Smooth muscle cell (in vitro differentiated cells): Measurements from ENCODE around the gene PLCG1. TPM values are rescaled to one million over a fixed set of nuclear protein-coding genes. Genes with fewer than 3 reads are reported as not detected.

Source experiments
- DNase-seq: peaks from one replicate; lab custom pipeline; 2025; ENCODE audit not compliant: unreplicated experiment; lab: John Stamatoyannopoulos, UW
- H2AFZ ChIP-seq: fragments of 200-600 bp; sonication (generic); 2 replicates; pipeline ENCODE4 v1.6.0; 2016; ENCODE audit warnings: antibody characterized with exemption, low read depth, mild to moderate bottlenecking
- H3F3A ChIP-seq: fragments of 200-600 bp; sonication (generic); 2 replicates; pipeline ENCODE4 v1.6.0; 2017; ENCODE audit warnings: antibody characterized with exemption, low read depth
- H3K27ac ChIP-seq: fragments of 200-600 bp; sonication (generic); 2 replicates; pipeline ENCODE4 v1.5.1; 2016; ENCODE audit warnings: low read depth, mild to moderate bottlenecking
- H3K27me3 ChIP-seq: fragments of 200-600 bp; sonication (generic); 2 replicates; pipeline ENCODE4 v1.6.1; 2016; ENCODE audit warnings: low read depth, mild to moderate bottlenecking
- H3K36me3 ChIP-seq: fragments of 200-600 bp; sonication (generic); 2 replicates; pipeline ENCODE4 v1.5.1; 2016; ENCODE audit warnings: low read depth
- H3K4me1 ChIP-seq: fragments of 200-600 bp; sonication (generic); 2 replicates; pipeline ENCODE4 v1.5.1; 2016; ENCODE audit warnings: low read depth
- H3K4me2 ChIP-seq: fragments of 200-600 bp; sonication (generic); 2 replicates; pipeline ENCODE4 v1.6.0; 2016; ENCODE audit warnings: mild to moderate bottlenecking
- H3K4me3 ChIP-seq: fragments of 200-600 bp; sonication (generic); 2 replicates; pipeline ENCODE4 v1.5.1; 2016; ENCODE audit warnings: mild to moderate bottlenecking
- H3K79me2 ChIP-seq: fragments of 200-600 bp; sonication (generic); 2 replicates; pipeline ENCODE4 v1.6.0; 2016; ENCODE audit warnings: low read depth, mild to moderate bottlenecking
- H3K9ac ChIP-seq: fragments of 200-600 bp; sonication (generic); 2 replicates; pipeline ENCODE4 v1.6.0; 2016; ENCODE audit warnings: low read depth
- H3K9me3 ChIP-seq: fragments of 200-600 bp; sonication (generic); replicated peaks from 2 replicates; pipeline ENCODE4 v1.5.1; 2016; ENCODE audit warnings: low read depth
- H4K20me1 ChIP-seq: fragments of 200-600 bp; sonication (generic); 2 replicates; pipeline ENCODE4 v1.6.0; 2016; ENCODE audit warnings: low read depth
- WGBS: methylation state at CpG from one replicate; pipeline ENCODE4 v1.1.7; 2016; ENCODE audit warnings: low lambda C conversion rate; 5-methylcytosine and 5-hydroxymethylcytosine counted together
- polyA plus RNA-seq: library from polyadenylated mRNA; unstranded; fragments of >200 nt; fragmentation: Nextera tagmentation; extraction: Ambion mirVana; gene quantifications from 2 replicates; pipeline ENCODE4 v1.2.1, GENCODE V29; 2016
- total RNA-seq: library from RNA; depleted of rRNA; stranded (reverse); fragments of >200 nt; gene quantifications from 2 replicates; pipeline ENCODE4 v1.2.3, GENCODE V29; 2014
- TF ChIP-seq, protein P1 (sequence below): fragments of 200-600 bp; sonication (generic); IDR thresholded peaks from 2 replicates; pipeline ENCODE4 v1.5.1; 2017; ENCODE audit warnings: borderline replicate concordance, mild to moderate bottlenecking, antibody characterized with exemption; ENCODE audit not compliant: insufficient read depth, poor library complexity, severe bottlenecking

The PLCG1 gene
- total and polyA plus RNA-seq, 2 experiments from 2014 or later = 36.9 to 45.2 TPM

DNA sequence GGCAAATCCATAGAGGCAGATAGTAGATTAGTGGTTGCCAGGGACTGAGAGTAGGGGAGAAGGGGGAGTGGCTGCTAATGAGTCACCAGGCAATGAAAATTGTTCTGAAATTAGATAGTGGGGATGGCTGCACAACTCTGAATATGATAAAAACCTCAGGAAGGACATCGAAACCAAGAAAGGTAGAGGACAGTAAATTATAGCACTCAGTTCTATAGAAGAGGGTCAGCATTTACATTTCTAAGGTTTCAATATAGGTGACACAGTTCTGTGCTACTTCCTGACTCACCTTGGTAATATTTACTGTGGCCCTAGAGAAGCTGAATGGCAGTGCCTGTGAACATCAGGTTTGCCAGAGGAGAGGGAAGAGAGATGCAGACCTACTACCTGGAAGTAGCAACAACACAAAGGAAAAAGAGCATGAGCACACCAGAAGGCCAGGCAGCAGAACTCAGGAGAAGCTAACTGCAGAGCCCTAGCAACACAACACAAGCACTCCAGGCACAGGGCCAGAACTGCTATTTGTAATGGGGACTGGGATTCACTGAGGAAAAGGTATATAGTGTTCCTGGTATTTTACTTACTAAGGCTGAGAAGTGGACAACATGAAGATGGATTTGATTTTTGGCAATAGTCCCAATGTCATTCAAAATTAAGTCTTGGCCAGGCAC, 75.9 kb downstream of the PLCG1 start:
- WGBS = 85% methylated on average over 1 of the region's 1 CpG
- Histone ChIP-seq H3K9me3 (no peaks in the 10 kb centered on the region), H3F3A (no peaks in the 10 kb centered on the region), H3K36me3 (no peaks in the 10 kb centered on the region), H3K27ac (no peak overlapping the region), H3K4me1 (no peaks in the 10 kb centered on the region), H2AFZ (no peak overlapping the region), H3K79me2 (no peaks in the 10 kb centered on the region), H3K4me3 (no peak overlapping the region), H3K9ac (no peak overlapping the region), H3K27me3 (no peaks in the 10 kb centered on the region), H3K4me2 (peak overlapping the region; percentile 21), H4K20me1 (peaks cover 16% of the 10 kb centered on the region)
- TF ChIP-seq, protein P1, sequence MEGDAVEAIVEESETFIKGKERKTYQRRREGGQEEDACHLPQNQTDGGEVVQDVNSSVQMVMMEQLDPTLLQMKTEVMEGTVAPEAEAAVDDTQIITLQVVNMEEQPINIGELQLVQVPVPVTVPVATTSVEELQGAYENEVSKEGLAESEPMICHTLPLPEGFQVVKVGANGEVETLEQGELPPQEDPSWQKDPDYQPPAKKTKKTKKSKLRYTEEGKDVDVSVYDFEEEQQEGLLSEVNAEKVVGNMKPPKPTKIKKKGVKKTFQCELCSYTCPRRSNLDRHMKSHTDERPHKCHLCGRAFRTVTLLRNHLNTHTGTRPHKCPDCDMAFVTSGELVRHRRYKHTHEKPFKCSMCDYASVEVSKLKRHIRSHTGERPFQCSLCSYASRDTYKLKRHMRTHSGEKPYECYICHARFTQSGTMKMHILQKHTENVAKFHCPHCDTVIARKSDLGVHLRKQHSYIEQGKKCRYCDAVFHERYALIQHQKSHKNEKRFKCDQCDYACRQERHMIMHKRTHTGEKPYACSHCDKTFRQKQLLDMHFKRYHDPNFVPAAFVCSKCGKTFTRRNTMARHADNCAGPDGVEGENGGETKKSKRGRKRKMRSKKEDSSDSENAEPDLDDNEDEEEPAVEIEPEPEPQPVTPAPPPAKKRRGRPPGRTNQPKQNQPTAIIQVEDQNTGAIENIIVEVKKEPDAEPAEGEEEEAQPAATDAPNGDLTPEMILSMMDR = no peak
- no peak for DNase-seq

- Histone ChIP-seq H3K36me3 (no peaks in the 10 kb centered on the region), H2AFZ (no peak overlapping the region), H3K79me2 (no peaks in the 10 kb centered on the region), H3K4me3 (no peak overlapping the region), H3K27me3 (no peaks in the 10 kb centered on the region), H3K27ac (no peak overlapping the region), H3K9ac (no peak overlapping the region), H3K9me3 (no peaks in the 10 kb centered on the region), H3K4me1 (no peaks in the 10 kb centered on the region), H3F3A (no peaks in the 10 kb centered on the region), H3K4me2 (no peak overlapping the region), H4K20me1 (peaks cover 20% of the 10 kb centered on the region)
- WGBS = 99% methylated on average over 3 of the region's 3 CpGs
- TF ChIP-seq, protein P1 = no peak
- no peak for DNase-seq
Measured at GRCh38 chr20:41214202-41214601, 76.9 kb downstream of the PLCG1 start.

DNA sequence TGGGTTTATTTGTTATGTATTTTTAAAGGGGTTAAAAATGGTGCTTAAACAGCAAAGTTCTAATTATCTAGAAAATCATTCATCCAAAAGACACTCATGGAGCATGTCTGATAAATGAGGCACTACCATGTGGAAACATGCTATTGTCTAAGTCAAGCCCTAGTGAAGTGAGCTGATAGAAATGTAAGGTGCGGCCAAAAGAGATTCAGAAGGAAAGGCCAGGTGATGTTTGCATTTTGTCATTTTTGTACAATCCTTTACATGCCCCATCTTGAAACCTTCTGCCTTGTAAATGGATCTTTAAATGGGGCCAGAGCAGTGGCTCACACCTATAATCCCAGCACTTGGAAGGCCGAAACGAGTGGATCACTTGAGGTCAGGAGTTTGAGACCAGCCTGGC, 77.3 kb downstream of the PLCG1 start:
- Histone ChIP-seq H3K9me3 (no peaks in the 10 kb centered on the region), H3K4me2 (no peak overlapping the region), H4K20me1 (peaks cover 20% of the 10 kb centered on the region), H3K36me3 (no peaks in the 10 kb centered on the region), H3K27ac (no peak overlapping the region), H3K4me1 (no peaks in the 10 kb centered on the region), H3K79me2 (no peaks in the 10 kb centered on the region), H3K27me3 (no peaks in the 10 kb centered on the region), H2AFZ (no peak overlapping the region), H3K9ac (no peak overlapping the region), H3F3A (no peaks in the 10 kb centered on the region), H3K4me3 (no peak overlapping the region)
- DNase-seq = no peak
- WGBS = 92% methylated on average over 3 of the region's 3 CpGs
- TF ChIP-seq, protein P1 = no peak

DNA sequence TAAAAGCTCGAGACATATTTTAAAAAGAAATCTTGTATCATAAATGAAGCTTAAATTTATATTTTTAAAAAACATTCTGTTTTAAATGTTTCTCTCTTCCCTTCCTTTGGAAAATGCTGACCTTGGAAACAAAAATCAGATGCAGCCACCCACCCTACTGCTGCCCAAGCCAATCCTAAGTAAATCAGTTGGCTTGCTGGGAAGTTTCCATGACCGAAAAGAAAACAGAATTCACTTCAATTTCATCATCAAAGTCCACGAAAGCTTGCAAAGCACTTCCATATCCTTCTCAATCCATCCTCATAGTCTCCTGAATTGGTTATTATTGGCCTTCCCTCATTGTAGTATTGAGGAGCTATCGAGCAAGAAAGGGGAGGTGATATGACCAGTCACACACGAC, 80.1 kb downstream of the PLCG1 start:
- H2AFZ ChIP-seq = no peak overlapping the region
- H3K36me3 ChIP-seq = no peaks in the 10 kb centered on the region
- H3K9me3 ChIP-seq = no peaks in the 10 kb centered on the region
- WGBS = 89% methylated on average over 5 of the region's 5 CpGs
- no peaks in the 10 kb centered on the region for H3K79me2 ChIP-seq
- peaks cover 17% of the 10 kb centered on the region for H4K20me1 ChIP-seq
- no peak overlapping the region for H3K9ac ChIP-seq
- no peak overlapping the region for H3K27ac ChIP-seq
- no peaks in the 10 kb centered on the region for H3K27me3 ChIP-seq
- H3K4me2 ChIP-seq = no peak overlapping the region
- peaks cover 4% of the 10 kb centered on the region for H3K4me1 ChIP-seq
- no peak overlapping the region for H3K4me3 ChIP-seq
- no peak for DNase-seq
- no peaks in the 10 kb centered on the region for H3F3A ChIP-seq
- TF ChIP-seq, protein P1 = no peak
